Astrocyte of the cerebellum (primary cell): Measurements from ENCODE around the gene ZIC5.

Experiments
- DNase-seq: peaks from one replicate; pipeline ENCODE4 v3.0.0-alpha.2; 2011; ENCODE audit warnings: low read depth
- H3K4me3 ChIP-seq: 2 replicates; pipeline ENCODE4 v1.5.1; 2011; ENCODE audit warnings: mild to moderate bottlenecking, low read depth, low read length, moderate library complexity
- in situ Hi-C: cut with HindIII; loops from 2 replicates; pipeline ENCODE4 v1.10.0; 2017; ENCODE audit warnings: low sequenced_read_pairs
- TF ChIP-seq, protein P1 (sequence below): IDR thresholded peaks from 2 replicates; pipeline ENCODE4 v1.5.1; 2012; ENCODE audit warnings: low read length, low read depth, moderate library complexity, mild to moderate bottlenecking; ENCODE audit errors: missing control alignments

The ZIC5 gene

GRCh38 chr13:99991828-99992775 is 20.5 kb upstream of the ZIC5 start:
- peak overlapping the region; percentile 8 for H3K4me3 ChIP-seq
- in situ Hi-C loops = loop anchor here (25.0 kb wide), 1 partner anchor 245 kb away; no protein-coding TSS in a partner anchor
- DNase-seq = peak; percentile 92
- TF ChIP-seq, protein P1, sequence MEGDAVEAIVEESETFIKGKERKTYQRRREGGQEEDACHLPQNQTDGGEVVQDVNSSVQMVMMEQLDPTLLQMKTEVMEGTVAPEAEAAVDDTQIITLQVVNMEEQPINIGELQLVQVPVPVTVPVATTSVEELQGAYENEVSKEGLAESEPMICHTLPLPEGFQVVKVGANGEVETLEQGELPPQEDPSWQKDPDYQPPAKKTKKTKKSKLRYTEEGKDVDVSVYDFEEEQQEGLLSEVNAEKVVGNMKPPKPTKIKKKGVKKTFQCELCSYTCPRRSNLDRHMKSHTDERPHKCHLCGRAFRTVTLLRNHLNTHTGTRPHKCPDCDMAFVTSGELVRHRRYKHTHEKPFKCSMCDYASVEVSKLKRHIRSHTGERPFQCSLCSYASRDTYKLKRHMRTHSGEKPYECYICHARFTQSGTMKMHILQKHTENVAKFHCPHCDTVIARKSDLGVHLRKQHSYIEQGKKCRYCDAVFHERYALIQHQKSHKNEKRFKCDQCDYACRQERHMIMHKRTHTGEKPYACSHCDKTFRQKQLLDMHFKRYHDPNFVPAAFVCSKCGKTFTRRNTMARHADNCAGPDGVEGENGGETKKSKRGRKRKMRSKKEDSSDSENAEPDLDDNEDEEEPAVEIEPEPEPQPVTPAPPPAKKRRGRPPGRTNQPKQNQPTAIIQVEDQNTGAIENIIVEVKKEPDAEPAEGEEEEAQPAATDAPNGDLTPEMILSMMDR = no peak

GRCh38 chr13:99991013-99991827 is 19.7 kb upstream of the ZIC5 start:
- TF ChIP-seq, protein P1 = no peak
- in situ Hi-C loops = loop anchor here (25.0 kb wide), 1 partner anchor 246 kb away; no protein-coding TSS in a partner anchor
- H3K4me3 ChIP-seq = peak overlapping the region; percentile 8
- DNase-seq = no peak

DNA sequence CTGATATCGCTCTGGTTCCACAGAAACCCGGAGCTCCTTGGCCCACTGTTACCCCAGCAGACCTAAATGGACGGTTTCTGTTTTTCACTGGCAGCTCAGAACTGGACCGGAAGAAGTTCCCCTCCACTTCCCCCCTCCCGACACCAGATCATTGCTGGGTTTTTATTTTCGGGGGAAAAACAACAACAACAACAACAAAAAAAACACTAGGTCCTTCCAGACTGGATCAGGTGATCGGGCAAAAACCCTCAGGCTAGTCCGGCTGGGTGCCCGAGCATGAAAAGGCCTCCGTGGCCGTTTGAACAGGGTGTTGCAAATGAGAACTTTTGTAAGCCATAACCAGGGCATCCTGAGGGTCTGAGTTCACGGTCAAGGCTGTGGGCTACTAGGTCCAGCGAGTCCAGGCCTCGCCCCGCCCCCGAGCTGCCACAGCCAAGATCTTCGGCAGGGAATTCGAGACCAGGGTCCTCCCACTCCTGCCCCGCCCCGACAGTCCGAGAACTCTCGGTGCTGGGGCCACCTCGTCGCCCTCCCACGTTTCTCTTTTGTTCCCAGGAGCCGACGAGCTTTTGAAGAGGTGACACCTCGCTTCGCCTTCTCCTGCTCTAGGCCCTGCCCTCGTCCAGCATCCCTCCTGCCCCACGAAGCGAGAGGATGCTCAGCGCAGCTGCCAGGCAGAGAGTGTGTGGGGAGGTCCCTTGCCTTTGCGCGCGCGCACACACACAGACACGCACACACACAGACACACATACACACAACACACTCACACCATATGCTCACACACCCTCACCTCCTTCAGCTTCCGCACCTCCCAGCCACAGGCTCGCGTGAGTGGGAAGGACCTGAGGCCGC is 18.8 kb upstream of the ZIC5 start:
- in situ Hi-C loops = loop anchor here (25.0 kb wide), 1 partner anchor 247 kb away; no protein-coding TSS in a partner anchor
- no peak for DNase-seq
- TF ChIP-seq, protein P1 = no peak
- H3K4me3 ChIP-seq = peak overlapping the region; percentile 94

DNA sequence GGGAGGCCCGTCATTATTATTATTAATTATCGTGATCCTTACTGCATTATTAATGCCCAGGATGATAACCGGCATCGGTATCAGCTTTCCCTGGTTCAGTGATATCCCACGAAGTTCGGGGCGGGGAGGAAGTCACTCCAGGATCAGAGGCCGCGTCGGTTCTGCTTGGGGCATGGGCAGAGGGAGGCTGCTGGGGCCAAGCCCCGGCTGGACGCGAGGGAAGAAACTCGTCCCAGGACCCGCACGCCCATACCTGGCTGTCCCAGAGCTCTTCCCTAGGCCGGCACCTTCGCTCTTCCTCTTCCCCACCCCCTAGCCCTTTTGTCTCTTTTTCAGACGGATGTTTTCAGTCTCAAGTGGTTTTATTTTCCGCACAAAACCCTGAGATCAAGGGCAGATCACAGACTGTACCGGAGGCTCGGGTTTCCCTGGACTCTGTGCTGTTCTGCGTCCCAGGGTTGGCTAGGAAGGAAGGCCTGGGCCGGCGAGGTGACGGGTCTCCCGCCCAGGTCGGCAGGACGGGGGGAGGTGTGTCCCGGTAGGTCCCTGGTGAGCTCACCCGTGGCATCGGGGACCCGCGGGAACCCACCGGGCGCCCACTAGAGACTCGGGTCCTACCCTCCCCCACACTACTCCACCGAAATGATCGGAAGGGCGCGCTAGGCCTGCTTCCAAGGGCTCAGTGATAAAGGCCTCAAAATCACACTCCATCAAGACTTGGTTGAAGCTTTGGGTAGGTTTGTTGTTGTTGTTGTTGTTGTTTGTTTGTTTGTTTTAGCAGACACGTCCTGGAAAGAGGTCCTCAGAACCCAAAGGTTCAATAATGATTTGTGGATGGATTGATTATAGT is 17.9 kb upstream of the ZIC5 start:
- in situ Hi-C loops = loop anchor here (10.0 to 25.0 kb wide), 2 partner anchors 248 to 525 kb away; no protein-coding TSS in a partner anchor
- TF ChIP-seq, protein P1 = no peak
- peak overlapping the region; percentile 94 for H3K4me3 ChIP-seq
- no peak for DNase-seq

GRCh38 chr13:99988529-99989275 is 17.1 kb upstream of the ZIC5 start:
- TF ChIP-seq, protein P1 = no peak
- peak overlapping the region; percentile 94 for H3K4me3 ChIP-seq
- DNase-seq = no peak
- in situ Hi-C loops = loop anchor here (10.0 to 25.0 kb wide), 2 partner anchors 249 to 526 kb away; no protein-coding TSS in a partner anchor
